Endodermal cell (in vitro differentiated cells): ENCODE measurements around the gene PLEKHA6. TPM values are rescaled to one million over a fixed set of nuclear protein-coding genes. Genes with fewer than 3 reads are reported as not detected.

ENCODE experiments used
- DNase-seq: peaks from one replicate; pipeline ENCODE4 v3.0.0-alpha.2; 2017
- H3K27ac ChIP-seq: 2 replicates; pipeline ENCODE4 v1.5.1; 2013; ENCODE audit warnings: mild to moderate bottlenecking, low read depth, low read length, moderate library complexity
- H3K27me3 ChIP-seq: 2 replicates; pipeline ENCODE4 v1.6.1; 2013; ENCODE audit warnings: mild to moderate bottlenecking, low read length, moderate library complexity; ENCODE audit not compliant: insufficient read depth, control insufficient read depth, poor library complexity, severe bottlenecking
- H3K36me3 ChIP-seq: 2 replicates; pipeline ENCODE4 v1.7.0; 2013; ENCODE audit warnings: mild to moderate bottlenecking, low read length, moderate library complexity; ENCODE audit not compliant: control insufficient read depth, insufficient read depth
- H3K4me1 ChIP-seq: one replicate; pipeline ENCODE4 v1.7.0; 2013; ENCODE audit warnings: low read length; ENCODE audit not compliant: control insufficient read depth, insufficient read depth
- H3K4me3 ChIP-seq: 2 replicates; pipeline ENCODE4 v1.5.1; 2013; ENCODE audit warnings: mild to moderate bottlenecking, low read length, moderate library complexity
- H3K9ac ChIP-seq: 2 replicates; pipeline ENCODE4 v1.6.1; 2013; ENCODE audit warnings: mild to moderate bottlenecking, low read length, moderate library complexity; ENCODE audit not compliant: poor library complexity, severe bottlenecking; ENCODE audit errors: extremely low read depth
- H3K9me3 ChIP-seq: 2 replicates; pipeline ENCODE4 v1.6.1; 2013; ENCODE audit warnings: mild to moderate bottlenecking, low read length, moderate library complexity; ENCODE audit not compliant: control insufficient read depth
- H3K27ac Mint-ChIP-seq: 2 replicates; pipeline ENCODE4 v1.8.0; 2020; ENCODE audit warnings: mixed read lengths
- H3K27me3 Mint-ChIP-seq: 2 replicates; pipeline ENCODE4 v1.8.0; 2021; ENCODE audit warnings: mild to moderate bottlenecking, mixed read lengths; ENCODE audit not compliant: insufficient read depth
- H3K36me3 Mint-ChIP-seq: 2 replicates; pipeline ENCODE4 v1.8.0; 2020; ENCODE audit warnings: low read depth, mixed read lengths
- H3K4me1 Mint-ChIP-seq: 2 replicates; pipeline ENCODE4 v1.8.0; 2020; ENCODE audit warnings: mixed read lengths
- H3K4me3 Mint-ChIP-seq: 2 replicates; pipeline ENCODE4 v1.8.0; 2020; ENCODE audit warnings: mild to moderate bottlenecking, moderate library complexity, mixed read lengths
- H3K9me3 Mint-ChIP-seq: 2 replicates; pipeline ENCODE4 v1.8.0; 2020; ENCODE audit warnings: mild to moderate bottlenecking, mixed read lengths
- WGBS, 2 experiments: methylation state at CpG; one replicate each; pipeline versions ENCODE4 v1.1.5 to v1.1.7; 2013; ENCODE audit warnings: missing lambda C conversion rate in 2 of 2, mixed read lengths in 1 of 2; ENCODE audit not compliant: insufficient coverage in 1 of 2, insufficient read length in 1 of 2; 5-methylcytosine and 5-hydroxymethylcytosine counted together
- total RNA-seq, 2 donors: library from RNA; stranded (reverse); fragmentation: NEBNext Ultra II Directional in 1 of 2; extraction: Animal tissue kit (Norgen Biotek cat#: 25700) in 1 of 2; gene quantifications; 2 replicates in 1 of 2; 3 replicates in 1 of 2; pipeline ENCODE4 v1.2.1, GENCODE V29; 2021
- TF ChIP-seq, protein P1 (sequence below): fragments of 200-600 bp; sonication (generic); conservative IDR thresholded peaks from 2 replicates; pipeline ENCODE4 v1.5.0; 2021; ENCODE audit warnings: antibody characterized with exemption, mild to moderate bottlenecking

The PLEKHA6 gene
- total RNA-seq, 2 donors from 2014 or later, result 37.0 to 43.3 TPM

DNA sequence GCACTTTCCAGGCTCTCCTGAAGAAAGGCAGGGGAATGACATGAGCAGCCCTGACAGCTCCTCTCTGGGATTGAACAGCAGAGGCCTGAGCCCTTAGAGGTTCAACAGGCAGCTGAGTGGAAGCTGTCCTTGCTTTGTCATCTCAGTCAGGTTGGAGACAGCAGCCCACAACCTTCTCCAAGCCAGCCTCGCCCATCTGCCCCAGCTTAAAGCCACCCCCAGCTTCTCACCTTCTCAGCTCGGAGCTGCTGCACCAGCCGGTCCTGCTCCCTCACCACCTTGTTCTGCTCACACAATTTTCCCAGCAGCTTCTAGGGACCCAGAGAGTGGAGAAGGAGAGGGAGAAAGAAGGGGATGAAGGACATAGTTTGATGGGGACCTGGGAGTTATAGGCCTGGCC lies 110.8 kb downstream of the PLEKHA6 start:
- H3K4me3 Mint-ChIP-seq, result no peak overlapping the region
- Histone ChIP-seq H3K4me1 (no peaks in the 10 kb centered on the region), H3K4me3 (no peak overlapping the region), H3K27me3 (no peaks in the 10 kb centered on the region), H3K36me3 (peaks cover 3% of the 10 kb centered on the region), H3K9me3 (no peaks in the 10 kb centered on the region), H3K9ac (no peak overlapping the region), H3K27ac (no peak overlapping the region)
- no peaks in the 10 kb centered on the region for H3K9me3 Mint-ChIP-seq
- no peaks in the 10 kb centered on the region for H3K4me1 Mint-ChIP-seq
- H3K36me3 Mint-ChIP-seq, result peaks cover 64% of the 10 kb centered on the region
- DNase-seq, result no peak
- no peak overlapping the region for H3K27ac Mint-ChIP-seq
- 97% methylated on average over 3 of the region's 3 CpGs; no CpG with 5 or more reads in 1 of the 2 experiments for WGBS, 2 experiments
- H3K27me3 Mint-ChIP-seq, result no peaks in the 10 kb centered on the region
- TF ChIP-seq, protein P1, sequence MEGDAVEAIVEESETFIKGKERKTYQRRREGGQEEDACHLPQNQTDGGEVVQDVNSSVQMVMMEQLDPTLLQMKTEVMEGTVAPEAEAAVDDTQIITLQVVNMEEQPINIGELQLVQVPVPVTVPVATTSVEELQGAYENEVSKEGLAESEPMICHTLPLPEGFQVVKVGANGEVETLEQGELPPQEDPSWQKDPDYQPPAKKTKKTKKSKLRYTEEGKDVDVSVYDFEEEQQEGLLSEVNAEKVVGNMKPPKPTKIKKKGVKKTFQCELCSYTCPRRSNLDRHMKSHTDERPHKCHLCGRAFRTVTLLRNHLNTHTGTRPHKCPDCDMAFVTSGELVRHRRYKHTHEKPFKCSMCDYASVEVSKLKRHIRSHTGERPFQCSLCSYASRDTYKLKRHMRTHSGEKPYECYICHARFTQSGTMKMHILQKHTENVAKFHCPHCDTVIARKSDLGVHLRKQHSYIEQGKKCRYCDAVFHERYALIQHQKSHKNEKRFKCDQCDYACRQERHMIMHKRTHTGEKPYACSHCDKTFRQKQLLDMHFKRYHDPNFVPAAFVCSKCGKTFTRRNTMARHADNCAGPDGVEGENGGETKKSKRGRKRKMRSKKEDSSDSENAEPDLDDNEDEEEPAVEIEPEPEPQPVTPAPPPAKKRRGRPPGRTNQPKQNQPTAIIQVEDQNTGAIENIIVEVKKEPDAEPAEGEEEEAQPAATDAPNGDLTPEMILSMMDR, result no peak

DNA sequence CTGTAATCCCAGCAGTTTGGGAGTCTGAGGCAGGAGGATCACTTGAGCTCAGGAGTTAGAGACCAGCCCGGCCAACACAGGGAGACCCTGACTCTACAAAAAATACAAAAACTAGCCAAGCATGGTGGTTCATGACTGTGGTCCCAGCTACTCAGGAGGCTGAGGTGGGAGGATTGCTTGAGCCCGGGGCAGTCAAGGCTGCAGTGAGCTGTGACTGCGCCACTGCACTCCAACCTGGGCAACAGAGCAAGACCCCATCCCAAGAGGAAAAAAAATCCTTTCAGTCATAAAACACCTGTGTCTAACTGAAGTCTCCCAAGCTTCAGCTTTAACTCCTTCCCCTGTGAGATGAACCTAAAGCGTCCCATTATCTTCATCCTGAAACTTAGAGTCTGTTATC lies 112.9 kb downstream of the PLEKHA6 start:
- Mint-ChIP-seq H3K4me3 (no peak overlapping the region), H3K9me3 (no peaks in the 10 kb centered on the region), H3K27ac (no peak overlapping the region), H3K27me3 (no peaks in the 10 kb centered on the region), H3K36me3 (peaks cover 78% of the 10 kb centered on the region), H3K4me1 (no peaks in the 10 kb centered on the region)
- H3K4me1 ChIP-seq, result no peaks in the 10 kb centered on the region
- TF ChIP-seq, protein P1, result no peak
- H3K9me3 ChIP-seq, result no peaks in the 10 kb centered on the region
- H3K36me3 ChIP-seq, result peaks cover 3% of the 10 kb centered on the region
- WGBS, 2 experiments, result 83 to 94% methylated on average over 3 to 4 of the region's 4 CpGs
- DNase-seq, result no peak
- no peak overlapping the region for H3K9ac ChIP-seq
- H3K4me3 ChIP-seq, result no peak overlapping the region
- H3K27ac ChIP-seq, result no peak overlapping the region
- no peaks in the 10 kb centered on the region for H3K27me3 ChIP-seq

DNA sequence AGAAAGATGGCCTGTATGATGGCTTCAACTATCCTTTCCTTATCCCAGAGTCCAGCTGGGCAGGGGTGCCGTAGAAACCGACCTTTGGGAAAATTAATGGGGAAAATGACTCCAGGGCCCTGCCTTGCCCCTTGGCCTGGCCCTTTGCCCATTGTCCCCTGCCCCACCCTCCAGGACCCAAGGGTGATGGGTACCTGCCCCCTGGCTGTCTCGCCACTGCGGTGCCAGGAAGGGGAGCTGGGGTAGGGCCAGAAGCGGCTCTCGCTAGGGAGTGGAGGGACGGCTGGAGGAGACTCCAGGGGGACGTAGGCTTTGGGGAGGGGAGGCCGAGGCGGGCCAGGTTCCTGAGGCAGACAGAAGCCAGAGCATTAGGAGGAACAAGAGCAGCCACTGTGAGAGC lies 116.8 kb downstream of the PLEKHA6 start:
- H3K9me3 ChIP-seq, result no peaks in the 10 kb centered on the region
- no peaks in the 10 kb centered on the region for H3K27me3 ChIP-seq
- Mint-ChIP-seq H3K4me1 (no peaks in the 10 kb centered on the region), H3K4me3 (no peak overlapping the region), H3K27ac (no peak overlapping the region), H3K9me3 (no peaks in the 10 kb centered on the region), H3K27me3 (no peaks in the 10 kb centered on the region), H3K36me3 (peaks cover 89% of the 10 kb centered on the region)
- no peak overlapping the region for H3K27ac ChIP-seq
- no peaks in the 10 kb centered on the region for H3K4me1 ChIP-seq
- TF ChIP-seq, protein P1, result no peak
- no peak overlapping the region for H3K4me3 ChIP-seq
- peak; percentile 25 for DNase-seq
- 94 to 97% methylated on average over 5 to 10 of the region's 10 CpGs for WGBS, 2 experiments
- H3K9ac ChIP-seq, result no peak overlapping the region
- peaks cover 3% of the 10 kb centered on the region for H3K36me3 ChIP-seq
